OCI-LY7 (cell line): ENCODE results near the gene TMEM259. TPM values are rescaled to one million over a fixed set of nuclear protein-coding genes. Genes with fewer than 3 reads are reported as not detected.

Source experiments
- BruUV-seq: library from RNA; stranded (reverse); fragments of 400-500 nt; replicated peaks from 2 replicates; lab custom pipeline; 2021; lab: Mats Ljungman, UMichigan
- CTCF ChIA-PET: fragments of 300-600 bp; sonication (Branson Sonifier 250); formaldehyde crosslinking; loops from one replicate; lab custom pipeline; 2022; ENCODE audit warnings: antibody characterized with exemption; ENCODE audit not compliant: unreplicated experiment; lab: Charles Lee
- POLR2A ChIA-PET: fragments of 300-600 bp; sonication (Branson Sonifier 250); formaldehyde crosslinking; loops from one replicate; lab custom pipeline; 2022; ENCODE audit warnings: antibody characterized with exemption; lab: Charles Lee
- DNase-seq: peaks from one replicate; pipeline ENCODE4 v3.0.0-alpha.2; 2015; ENCODE audit warnings: low spot score
- H2AFZ ChIP-seq: fragments of 200-600 bp; sonication (generic), shearing (Covaris generic); 2 replicates; pipeline ENCODE4 v1.6.1; 2014; ENCODE audit warnings: mild to moderate bottlenecking, antibody characterized with exemption, low read length, moderate library complexity
- H3K27ac ChIP-seq: fragments of 200-600 bp; sonication (generic); 2 replicates; pipeline ENCODE4 v1.5.1; 2014; ENCODE audit warnings: mixed run types, low read depth, mild to moderate bottlenecking, moderate library complexity, low read length, inconsistent platforms; ENCODE audit not compliant: poor library complexity, severe bottlenecking
- H3K36me3 ChIP-seq: fragments of 200-600 bp; sonication (generic); 2 replicates; pipeline ENCODE4 v1.6.1; 2014; ENCODE audit warnings: mild to moderate bottlenecking, antibody characterized with exemption, low read length, moderate library complexity, mixed read lengths; ENCODE audit not compliant: insufficient read depth
- H3K4me1 ChIP-seq: fragments of 200-600 bp; sonication (generic); 2 replicates; pipeline ENCODE4 v1.5.1; 2014; ENCODE audit warnings: mild to moderate bottlenecking, low read length; ENCODE audit not compliant: insufficient read depth, poor library complexity, severe bottlenecking
- H3K4me2 ChIP-seq: fragments of 200-600 bp; sonication (generic); 2 replicates; pipeline ENCODE4 v1.6.1; 2014; ENCODE audit warnings: mild to moderate bottlenecking, low read length
- H3K4me3 ChIP-seq: fragments of 200-600 bp; sonication (generic); 2 replicates; pipeline ENCODE4 v1.5.1; 2014; ENCODE audit warnings: mild to moderate bottlenecking, low read depth, low read length; ENCODE audit not compliant: poor library complexity, severe bottlenecking
- H3K79me2 ChIP-seq: fragments of 200-600 bp; sonication (generic); 2 replicates; pipeline ENCODE4 v1.6.1; 2016; ENCODE audit warnings: low read depth, mild to moderate bottlenecking, low read length, moderate library complexity, mixed read lengths; ENCODE audit not compliant: insufficient read depth
- H3K9me2 ChIP-seq: fragments of 200-600 bp; sonication (generic); 2 replicates; pipeline ENCODE4 v1.6.1; 2016; ENCODE audit warnings: mild to moderate bottlenecking, low read length, mixed read lengths; ENCODE audit not compliant: insufficient read depth
- H3K9me3 ChIP-seq: fragments of 200-600 bp; sonication (generic); 2 replicates; pipeline ENCODE4 v1.6.1; 2014; ENCODE audit warnings: mild to moderate bottlenecking, mixed run types, low read length, mixed read lengths
- H4K20me1 ChIP-seq: fragments of 200-600 bp; sonication (generic); 2 replicates; pipeline ENCODE4 v1.6.1; 2014; ENCODE audit warnings: mild to moderate bottlenecking, antibody characterized with exemption, low read length, moderate library complexity, mixed read lengths; ENCODE audit not compliant: insufficient read depth
- CTCF ChIP-seq: fragments of 200-600 bp; sonication (generic); conservative IDR thresholded peaks from 2 replicates; pipeline ENCODE4 v1.5.1; 2014; ENCODE audit warnings: mild to moderate bottlenecking, antibody characterized with exemption, low read length, moderate library complexity, mixed read lengths
- EZH2phosphoT487 ChIP-seq: fragments of 200-600 bp; sonication (generic); IDR thresholded peaks from 2 replicates; pipeline ENCODE4 v1.6.1; 2018; ENCODE audit warnings: low read depth, borderline replicate concordance, mild to moderate bottlenecking, mixed run types, antibody characterized with exemption, low read length, moderate library complexity, mixed read lengths
- intact Hi-C: fragments of 100-400 bp; cut with micrococcal nuclease; formaldehyde crosslinking; loops from one replicate; pipeline ENCODE4 v1.10.0; 2022; ENCODE audit not compliant: unreplicated experiment
- total RNA-seq, 2 experiments: library from RNA; depleted of rRNA in 1 of 2; stranded (reverse); fragments of >200 nt in 1 of 2; shearing (Covaris generic) in 1 of 2; gene quantifications; 2 replicates each; pipeline ENCODE4 v1.2.3, GENCODE V29; 2014 to 2022

The TMEM259 gene
- total RNA-seq, 2 experiments from 2014 or later: 169 to 195 TPM

- Histone ChIP-seq H3K36me3 (peaks cover 67% of the 10 kb centered on the region), H3K4me3 (no peak overlapping the region), H3K27ac (no peak overlapping the region), H2AFZ (no peak overlapping the region), H3K9me2 (no peaks in the 10 kb centered on the region), H3K4me2 (no peak overlapping the region), H3K79me2 (no peaks in the 10 kb centered on the region), H3K4me1 (no peaks in the 10 kb centered on the region), H4K20me1 (no peaks in the 10 kb centered on the region), H3K9me3 (no peaks in the 10 kb centered on the region)
- CTCF ChIA-PET: no interaction called here
- POLR2A ChIA-PET: interaction anchor here (0.6 kb wide), 1 partner anchor 190 kb away, joined by 3 read pairs; no protein-coding TSS in a partner anchor
- no TSS peak for BruUV-seq
- DNase-seq: no peak
- no peak for TF ChIP-seq EZH2phosphoT487
- no peak for TF ChIP-seq CTCF
- intact Hi-C loops: no loop called here
Measured at GRCh38 chr19:990746-991145, 30.2 kb downstream of the TMEM259 start.

- Histone ChIP-seq H3K9me2 (no peaks in the 10 kb centered on the region), H3K4me1 (peaks cover 6% of the 10 kb centered on the region), H4K20me1 (no peaks in the 10 kb centered on the region), H3K79me2 (peaks cover under 1% of the 10 kb centered on the region; the same call in 1 of the 2 replicates), H3K9me3 (no peaks in the 10 kb centered on the region), H3K4me3 (no peak overlapping the region), H2AFZ (no peak overlapping the region), H3K36me3 (peaks cover 67% of the 10 kb centered on the region), H3K4me2 (no peak overlapping the region), H3K27ac (no peak overlapping the region)
- ChIA-PET POLR2A (interaction anchor here (0.6 kb wide), 1 partner anchor 189 kb away, joined by 3 read pairs; no protein-coding TSS in a partner anchor), CTCF (no interaction called here)
- no TSS peak for BruUV-seq
- no peak for DNase-seq
- TF ChIP-seq EZH2phosphoT487 (no peak), CTCF (no peak)
- intact Hi-C loops: no loop called here
Measured at GRCh38 chr19:990119-990571, 30.8 kb downstream of the TMEM259 start.

GRCh38 chr19:989381-990081, 31.4 kb downstream of the TMEM259 start:
- no peak overlapping the region for H3K27ac ChIP-seq
- H3K4me3 ChIP-seq: no peak overlapping the region
- H3K36me3 ChIP-seq: peaks cover 64% of the 10 kb centered on the region
- H4K20me1 ChIP-seq: no peaks in the 10 kb centered on the region
- CTCF ChIA-PET: no interaction called here
- DNase-seq: no peak
- H3K79me2 ChIP-seq: peaks cover 6% of the 10 kb centered on the region; the same call in 1 of the 2 replicates
- H2AFZ ChIP-seq: no peak overlapping the region
- BruUV-seq: no TSS peak
- POLR2A ChIA-PET: no interaction called here
- H3K9me2 ChIP-seq: no peaks in the 10 kb centered on the region
- H3K9me3 ChIP-seq: no peaks in the 10 kb centered on the region
- TF ChIP-seq EZH2phosphoT487 (no peak), CTCF (peak; percentile 54)
- intact Hi-C loops: no loop called here
- peaks cover 11% of the 10 kb centered on the region for H3K4me1 ChIP-seq
- no peak overlapping the region for H3K4me2 ChIP-seq
